Keratinocyte (primary cell): ENCODE data around the gene ARPIN. TPM values are rescaled to one million over a fixed set of nuclear protein-coding genes. Genes with fewer than 3 reads are reported as not detected.

Source experiments
- DNase-seq: peaks from one replicate; pipeline ENCODE4 v3.0.0-alpha.2; 2011; ENCODE audit warnings: low read depth, missing footprints, low spot score
- FAIRE-seq: peaks from 2 replicates; lab custom pipeline; 2011; peaks lifted over from hg19 to GRCh38; lab: Jason Lieb, UNC
- H2AFZ ChIP-seq: 2 replicates; pipeline ENCODE4 v1.6.0; 2012; ENCODE audit warnings: low read length, control low read depth, inconsistent platforms; ENCODE audit not compliant: control insufficient read depth
- H3K27ac ChIP-seq: 2 replicates; pipeline ENCODE4 v1.5.1; 2011; ENCODE audit warnings: low read length; ENCODE audit not compliant: control insufficient read depth, insufficient read depth
- H3K27me3 ChIP-seq: 3 replicates; pipeline ENCODE4 v1.6.0; 2011; ENCODE audit warnings: low read length; ENCODE audit not compliant: control insufficient read depth, insufficient read depth; ENCODE audit errors: extremely low read depth
- H3K36me3 ChIP-seq, 2 experiments: 2 replicates in 1 of 2; 3 replicates in 1 of 2; pipeline ENCODE4 v1.5.1; 2011; ENCODE audit warnings: low read length in 2 of 2, mild to moderate bottlenecking in 1 of 2; ENCODE audit not compliant: control insufficient read depth in 2 of 2, insufficient read depth in 2 of 2; ENCODE audit errors: extremely low read depth in 1 of 2
- H3K4me1 ChIP-seq: 3 replicates; pipeline ENCODE4 v1.5.1; 2011; ENCODE audit warnings: low read length; ENCODE audit not compliant: control insufficient read depth, insufficient read depth; ENCODE audit errors: extremely low read depth
- H3K4me2 ChIP-seq: 3 replicates; pipeline ENCODE4 v1.6.0; 2011; ENCODE audit warnings: low read depth, low read length; ENCODE audit not compliant: control insufficient read depth, insufficient read depth; ENCODE audit errors: extremely low read depth
- H3K4me3 ChIP-seq, 3 experiments: fragments of 200-600 bp in 1 of 3; sonication (generic) in 1 of 3; 2 replicates in 2 of 3; 3 replicates in 1 of 3; pipeline ENCODE4 v1.5.1; 2011 to 2016; ENCODE audit warnings: low read length in 3 of 3, mild to moderate bottlenecking in 3 of 3, control low read depth in 2 of 3, inconsistent platforms in 1 of 3, low read depth in 1 of 3, mixed read lengths in 1 of 3, mixed run types in 1 of 3, moderate library complexity in 1 of 3; ENCODE audit not compliant: control insufficient read depth in 2 of 3, insufficient read depth in 2 of 3; ENCODE audit errors: extremely low read depth in 1 of 3
- H3K79me2 ChIP-seq: 2 replicates; pipeline ENCODE4 v1.6.0; 2012; ENCODE audit warnings: low read length; ENCODE audit not compliant: control insufficient read depth, insufficient read depth
- H3K9ac ChIP-seq: 3 replicates; pipeline ENCODE4 v1.6.0; 2011; ENCODE audit warnings: low read length; ENCODE audit not compliant: control insufficient read depth, insufficient read depth; ENCODE audit errors: extremely low read depth
- H3K9me1 ChIP-seq: 3 replicates; pipeline ENCODE4 v1.6.0; 2011; ENCODE audit warnings: low read length; ENCODE audit not compliant: control insufficient read depth, insufficient read depth; ENCODE audit errors: extremely low read depth
- H3K9me3 ChIP-seq: 2 replicates; pipeline ENCODE4 v1.5.1; 2012; ENCODE audit warnings: low read depth, low read length; ENCODE audit not compliant: control insufficient read depth
- H4K20me1 ChIP-seq: 3 replicates; pipeline ENCODE4 v1.6.0; 2011; ENCODE audit warnings: low read length; ENCODE audit not compliant: control insufficient read depth, insufficient read depth; ENCODE audit errors: extremely low read depth
- CTCF ChIP-seq, 3 experiments: IDR thresholded peaks in 1 of 3; conservative IDR thresholded peaks in 1 of 3; optimal IDR thresholded peaks in 1 of 3; 2 replicates in 2 of 3; 3 replicates in 1 of 3; pipeline versions ENCODE3 to v1.5.1; 2011; ENCODE audit warnings: low read length in 3 of 3, mild to moderate bottlenecking in 3 of 3, moderate library complexity in 2 of 3, control low read depth in 1 of 3, inconsistent platforms in 1 of 3; ENCODE audit not compliant: insufficient read depth in 2 of 3; ENCODE audit errors: extremely low read depth in 1 of 3
- EZH2 ChIP-seq: IDR thresholded peaks from one replicate; pipeline ENCODE4 v1.6.1; 2012; ENCODE audit warnings: inconsistent platforms, mild to moderate bottlenecking, low read length, moderate library complexity
- dilution Hi-C: fragments of 300-500 bp; cut with MboI; formaldehyde crosslinking; loops from one replicate; pipeline ENCODE4 v1.7.0; 2020; ENCODE audit warnings: low sequenced_read_pairs; ENCODE audit not compliant: extremely low pct_ligation_motif_present
- polyA plus RNA-seq, 5 experiments: library from polyadenylated mRNA; depleted of rRNA in 3 of 5; stranded (reverse) in 3 of 5; stranded (forward) in 1 of 5; unstranded in 1 of 5; fragments of >200 nt; gene quantifications; 1 replicate in 1 of 5; 2 replicates in 3 of 5; 3 replicates in 1 of 5; pipeline versions ENCODE4 v1.2.1 to v1.2.3, GENCODE V29; 2011 to 2012; ENCODE audit warnings: missing spikeins in 2 of 5, low read depth in 1 of 5, low replicate concordance in 1 of 5

ARPIN gene
- polyA plus RNA-seq, 1 donor (not counting 4 experiments of a cell fraction or from before 2014, with no cell fraction given) = 9.0 TPM

- Histone ChIP-seq H3K79me2 (no peaks in the 10 kb centered on the region), H3K4me1 (no peaks in the 10 kb centered on the region), H3K27ac (no peak overlapping the region), H3K36me3 (peaks cover 5 to 9% of the 10 kb centered on the region in 2 experiments), H3K27me3 (no peaks in the 10 kb centered on the region), H3K9ac (no peak overlapping the region), H3K9me3 (no peaks in the 10 kb centered on the region), H4K20me1 (no peaks in the 10 kb centered on the region), H3K4me3 (no peak overlapping the region), H3K9me1 (no peaks in the 10 kb centered on the region), H3K4me2 (no peak overlapping the region), H2AFZ (no peak overlapping the region)
- DNase-seq = no peak
- TF ChIP-seq EZH2 (no peak), CTCF (optimal IDR thresholded peaks at IDR 0.05 in 1 of 3, IDR thresholded peaks at IDR 0.05 in 1 of 3, conservative IDR thresholded peaks at IDR 0.05 in 1 of 3; ENCODE audit: extremely low read depth in 1 of 3, insufficient read depth in 2 of 3, low read length in 3 of 3) (no peak)
- FAIRE-seq = no peak
- dilution Hi-C loops = no loop called here
Observed at GRCh38 chr15:89903015-89903857, 9.5 kb downstream of the ARPIN start.

GRCh38 chr15:89900849-89901248, 11.9 kb downstream of the ARPIN start:
- Histone ChIP-seq H3K36me3 (peaks cover 3 to 6% of the 10 kb centered on the region in 2 experiments), H4K20me1 (no peaks in the 10 kb centered on the region), H2AFZ (no peak overlapping the region), H3K27me3 (no peaks in the 10 kb centered on the region), H3K9me3 (no peaks in the 10 kb centered on the region), H3K79me2 (no peaks in the 10 kb centered on the region), H3K4me2 (no peak overlapping the region), H3K4me1 (no peaks in the 10 kb centered on the region), H3K9me1 (no peaks in the 10 kb centered on the region), H3K9ac (no peak overlapping the region), H3K4me3 (no peak overlapping the region), H3K27ac (no peak overlapping the region)
- no peak for FAIRE-seq
- TF ChIP-seq EZH2 (no peak), CTCF (optimal IDR thresholded peaks at IDR 0.05 in 1 of 3, IDR thresholded peaks at IDR 0.05 in 1 of 3, conservative IDR thresholded peaks at IDR 0.05 in 1 of 3; ENCODE audit: extremely low read depth in 1 of 3, insufficient read depth in 2 of 3, low read length in 3 of 3) (no peak)
- dilution Hi-C loops = no loop called here
- DNase-seq = no peak
